22Rv1 (cell line): ENCODE results near the gene ACTR5.

Experiments used
- CTCF ChIP-seq: fragments of 450-650 bp; IDR thresholded peaks from 2 replicates; pipeline ENCODE4 v1.5.1; 2017; ENCODE audit warnings: mild to moderate bottlenecking
- ZFX ChIP-seq: fragments of 450-650 bp; IDR thresholded peaks from 2 replicates; pipeline ENCODE4 v1.6.1; 2017; ENCODE audit warnings: antibody characterized with exemption, borderline replicate concordance

- TF ChIP-seq CTCF (no peak), ZFX (no peak)
Observed at GRCh38 chr20:38725148-38725901, 22.9 kb upstream of the ACTR5 start.
